Hepatocyte (in vitro differentiated cells): ENCODE results near the gene SRPK2. TPM values are rescaled to one million over a fixed set of nuclear protein-coding genes. Genes with fewer than 3 reads are reported as not detected.

Experiments used
- DNase-seq: peaks from one replicate; pipeline ENCODE4 v3.0.0-alpha.2; 2016; ENCODE audit warnings: low spot score
- H2AFZ ChIP-seq: fragments of 200-600 bp; sonication (generic); 2 replicates; pipeline ENCODE4 v1.6.0; 2016; ENCODE audit warnings: antibody characterized with exemption, mild to moderate bottlenecking
- H3K27ac ChIP-seq: fragments of 200-600 bp; sonication (generic); 2 replicates; pipeline ENCODE4 v1.5.1; 2016; ENCODE audit warnings: mild to moderate bottlenecking
- H3K27me3 ChIP-seq: fragments of 200-600 bp; sonication (generic); 2 replicates; pipeline ENCODE4 v1.6.1; 2016
- H3K36me3 ChIP-seq: fragments of 200-600 bp; sonication (generic); replicated peaks from 2 replicates; pipeline ENCODE4 v1.5.1; 2016; ENCODE audit warnings: low read depth; ENCODE audit not compliant: insufficient read depth
- H3K4me1 ChIP-seq: fragments of 200-600 bp; sonication (generic); 2 replicates; pipeline ENCODE4 v1.5.1; 2016; ENCODE audit warnings: mild to moderate bottlenecking, moderate library complexity; ENCODE audit not compliant: insufficient read depth
- H3K4me2 ChIP-seq: fragments of 200-600 bp; sonication (generic); 2 replicates; pipeline ENCODE4 v1.6.0; 2016
- H3K4me3 ChIP-seq: fragments of 200-600 bp; sonication (generic); 2 replicates; pipeline ENCODE4 v1.5.1; 2016; ENCODE audit warnings: mild to moderate bottlenecking
- H3K79me2 ChIP-seq: fragments of 200-600 bp; sonication (generic); 2 replicates; pipeline ENCODE4 v1.6.0; 2017; ENCODE audit warnings: mild to moderate bottlenecking
- H3K9me2 ChIP-seq: fragments of 200-600 bp; sonication (generic); replicated peaks from 2 replicates; pipeline ENCODE4 v1.6.0; 2017; ENCODE audit warnings: mild to moderate bottlenecking; ENCODE audit not compliant: insufficient read depth
- H3K9me3 ChIP-seq: fragments of 200-600 bp; sonication (generic); 2 replicates; pipeline ENCODE4 v1.5.1; 2016; ENCODE audit warnings: low read depth, mild to moderate bottlenecking
- H4K20me1 ChIP-seq: fragments of 200-600 bp; sonication (generic); 2 replicates; pipeline ENCODE4 v1.6.0; 2016; ENCODE audit warnings: mild to moderate bottlenecking; ENCODE audit not compliant: insufficient read depth, poor library complexity, severe bottlenecking
- EZH2 ChIP-seq: fragments of 200-600 bp; sonication (generic); IDR thresholded peaks from 2 replicates; pipeline ENCODE4 v1.6.1; 2016; ENCODE audit warnings: antibody characterized with exemption, mild to moderate bottlenecking, borderline replicate concordance
- EZH2phosphoT487 ChIP-seq: fragments of 200-600 bp; sonication (generic); IDR thresholded peaks from one replicate; pipeline ENCODE4 v1.6.1; 2018; ENCODE audit warnings: antibody characterized with exemption, mild to moderate bottlenecking, low read depth, moderate library complexity; ENCODE audit not compliant: unreplicated experiment, severe bottlenecking
- WGBS: methylation state at CpG from one replicate; pipeline ENCODE4 v1.1.6; 2016; ENCODE audit warnings: low lambda C conversion rate; ENCODE audit errors: missing lambda C conversion rate; 5-methylcytosine and 5-hydroxymethylcytosine counted together
- polyA plus RNA-seq: library from polyadenylated mRNA; unstranded; fragments of >200 nt; fragmentation: Nextera tagmentation; extraction: Ambion mirVana; gene quantifications from 2 replicates; pipeline ENCODE4 v1.2.1, GENCODE V29; 2016
- total RNA-seq: library from RNA; depleted of rRNA; stranded (reverse); fragments of >200 nt; gene quantifications from 2 replicates; pipeline ENCODE4 v1.2.3, GENCODE V29; 2014
- TF ChIP-seq, protein P1 (sequence below): fragments of 200-600 bp; sonication (generic); IDR thresholded peaks from 2 replicates; pipeline ENCODE4 v1.5.1; 2016; ENCODE audit warnings: antibody characterized with exemption, mild to moderate bottlenecking; ENCODE audit not compliant: poor library complexity

Gene SRPK2
- total and polyA plus RNA-seq, 2 experiments from 2014 or later: 41.4 to 46.1 TPM

DNA sequence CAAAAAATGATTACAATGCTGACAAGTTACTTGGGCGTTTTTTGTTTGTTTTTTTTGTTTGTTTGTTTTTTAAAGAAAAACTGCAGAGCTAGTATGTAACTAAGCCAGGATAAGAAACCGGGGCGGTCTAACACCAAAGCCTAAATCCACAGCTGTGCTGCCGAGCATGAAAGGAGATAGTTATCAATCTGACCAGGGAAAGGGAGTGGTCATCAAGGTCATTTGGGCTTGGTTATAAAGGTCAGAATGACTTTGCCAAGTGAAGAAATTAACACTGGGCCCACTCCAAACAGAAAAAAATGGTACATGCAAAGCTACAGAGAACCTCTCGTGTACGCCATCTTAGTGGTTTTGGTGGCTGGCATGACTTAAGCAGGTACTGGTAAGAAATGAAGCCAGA, 104.7 kb downstream of the SRPK2 start:
- no peaks in the 10 kb centered on the region for H3K27me3 ChIP-seq
- WGBS: 74% methylated on average over 6 of the region's 6 CpGs
- H2AFZ ChIP-seq: no peak overlapping the region
- H3K4me1 ChIP-seq: no peaks in the 10 kb centered on the region
- H3K9me3 ChIP-seq: no peaks in the 10 kb centered on the region
- H3K79me2 ChIP-seq: peaks cover 82% of the 10 kb centered on the region
- TF ChIP-seq EZH2phosphoT487 (no peak), EZH2 (no peak)
- TF ChIP-seq, protein P1, sequence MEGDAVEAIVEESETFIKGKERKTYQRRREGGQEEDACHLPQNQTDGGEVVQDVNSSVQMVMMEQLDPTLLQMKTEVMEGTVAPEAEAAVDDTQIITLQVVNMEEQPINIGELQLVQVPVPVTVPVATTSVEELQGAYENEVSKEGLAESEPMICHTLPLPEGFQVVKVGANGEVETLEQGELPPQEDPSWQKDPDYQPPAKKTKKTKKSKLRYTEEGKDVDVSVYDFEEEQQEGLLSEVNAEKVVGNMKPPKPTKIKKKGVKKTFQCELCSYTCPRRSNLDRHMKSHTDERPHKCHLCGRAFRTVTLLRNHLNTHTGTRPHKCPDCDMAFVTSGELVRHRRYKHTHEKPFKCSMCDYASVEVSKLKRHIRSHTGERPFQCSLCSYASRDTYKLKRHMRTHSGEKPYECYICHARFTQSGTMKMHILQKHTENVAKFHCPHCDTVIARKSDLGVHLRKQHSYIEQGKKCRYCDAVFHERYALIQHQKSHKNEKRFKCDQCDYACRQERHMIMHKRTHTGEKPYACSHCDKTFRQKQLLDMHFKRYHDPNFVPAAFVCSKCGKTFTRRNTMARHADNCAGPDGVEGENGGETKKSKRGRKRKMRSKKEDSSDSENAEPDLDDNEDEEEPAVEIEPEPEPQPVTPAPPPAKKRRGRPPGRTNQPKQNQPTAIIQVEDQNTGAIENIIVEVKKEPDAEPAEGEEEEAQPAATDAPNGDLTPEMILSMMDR: no peak
- no peak overlapping the region for H3K4me3 ChIP-seq
- H3K36me3 ChIP-seq: no peaks in the 10 kb centered on the region
- no peak overlapping the region for H3K27ac ChIP-seq
- no peak for DNase-seq
- H3K4me2 ChIP-seq: no peak overlapping the region
- H4K20me1 ChIP-seq: peaks cover 16% of the 10 kb centered on the region
- H3K9me2 ChIP-seq: no peaks in the 10 kb centered on the region

DNA sequence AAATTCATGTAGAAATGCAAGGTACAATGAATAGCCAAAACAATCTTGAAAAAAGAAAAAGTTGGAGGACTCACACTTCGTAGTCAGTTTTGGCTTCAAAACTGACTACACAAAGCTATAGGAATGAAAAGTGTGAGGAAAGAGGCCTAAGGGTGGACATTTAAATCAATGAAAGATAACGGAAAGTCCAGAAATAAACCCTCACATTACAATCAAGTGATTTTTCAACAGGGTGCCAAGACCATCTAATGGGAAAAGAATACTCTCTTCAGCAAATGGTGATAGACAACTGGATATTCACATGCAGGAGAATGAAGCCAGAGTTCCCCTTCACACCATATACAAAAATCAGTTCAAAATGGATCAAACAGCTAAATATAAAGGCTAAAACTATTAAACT, 106.8 kb downstream of the SRPK2 start:
- Histone ChIP-seq H3K79me2 (peaks cover 80% of the 10 kb centered on the region), H4K20me1 (peaks cover 16% of the 10 kb centered on the region), H3K27ac (no peak overlapping the region), H3K27me3 (no peaks in the 10 kb centered on the region), H3K9me2 (no peaks in the 10 kb centered on the region), H3K4me3 (no peak overlapping the region), H3K4me2 (no peak overlapping the region), H3K9me3 (no peaks in the 10 kb centered on the region), H2AFZ (no peak overlapping the region), H3K4me1 (no peaks in the 10 kb centered on the region), H3K36me3 (no peaks in the 10 kb centered on the region)
- WGBS: 91% methylated on average over 2 of the region's 2 CpGs
- TF ChIP-seq EZH2phosphoT487: no peak
- TF ChIP-seq, protein P1: no peak
- TF ChIP-seq EZH2: no peak
- DNase-seq: no peak

GRCh38 chr7:105279688-105280007, 109.1 kb downstream of the SRPK2 start:
- 52% methylated on average over 1 of the region's 1 CpG for WGBS
- peaks cover 3% of the 10 kb centered on the region for H4K20me1 ChIP-seq
- no peaks in the 10 kb centered on the region for H3K9me3 ChIP-seq
- no peaks in the 10 kb centered on the region for H3K4me1 ChIP-seq
- H3K4me2 ChIP-seq: no peak overlapping the region
- DNase-seq: no peak
- H2AFZ ChIP-seq: no peak overlapping the region
- peaks cover 80% of the 10 kb centered on the region for H3K79me2 ChIP-seq
- no peak overlapping the region for H3K27ac ChIP-seq
- no peak overlapping the region for H3K4me3 ChIP-seq
- no peaks in the 10 kb centered on the region for H3K9me2 ChIP-seq
- TF ChIP-seq, protein P1: no peak
- TF ChIP-seq EZH2phosphoT487 (no peak), EZH2 (no peak)
- no peaks in the 10 kb centered on the region for H3K36me3 ChIP-seq
- H3K27me3 ChIP-seq: no peaks in the 10 kb centered on the region
